Endothelial cell of umbilical vein (primary cell): ENCODE results near the gene MRC2. TPM values are rescaled to one million over a fixed set of nuclear protein-coding genes. Genes with fewer than 3 reads are reported as not detected.

Experiments
- BruUV-seq: library from RNA; stranded (reverse); fragments of 400-500 nt; replicated peaks from 2 replicates; lab custom pipeline; 2021; lab: Mats Ljungman, UMichigan
- CTCF ChIA-PET: fragments of 300-600, 350-600 bp; sonication (Branson Sonifier 250); formaldehyde crosslinking; loops from one replicate; lab custom pipeline; 2021; ENCODE audit warnings: antibody characterized with exemption, inconsistent platforms; lab: Charles Lee
- POLR2A ChIA-PET: fragments of 300-600, 350-600 bp; sonication (Branson Sonifier 250); formaldehyde crosslinking; loops from one replicate; lab custom pipeline; 2021; ENCODE audit warnings: antibody characterized with exemption, inconsistent platforms; lab: Charles Lee
- DNase-seq: peaks from one replicate; pipeline ENCODE4 v3.0.0-alpha.2; 2011; ENCODE audit warnings: low read depth, low spot score
- FAIRE-seq: peaks from 2 replicates; lab custom pipeline; 2011; peaks lifted over from hg19 to GRCh38; lab: Jason Lieb, UNC
- H2AFZ ChIP-seq: 2 replicates; pipeline ENCODE4 v1.6.0; 2012; ENCODE audit warnings: low read depth, low read length, control low read depth, inconsistent platforms
- H3K27ac ChIP-seq: 2 replicates; pipeline ENCODE4 v1.5.1; 2011; ENCODE audit warnings: low read depth, mild to moderate bottlenecking, control low read depth, low read length, moderate library complexity; ENCODE audit not compliant: insufficient read depth
- H3K27me3 ChIP-seq, 2 experiments: 2 replicates each; pipeline versions ENCODE4 v1.6.0 to v1.6.1; 2011; ENCODE audit warnings: low read length in 2 of 2, mixed read lengths in 1 of 2; ENCODE audit not compliant: control insufficient read depth in 2 of 2, insufficient read depth in 2 of 2
- H3K36me3 ChIP-seq, 2 experiments: 2 replicates in 1 of 2; 3 replicates in 1 of 2; pipeline ENCODE4 v1.5.1; 2011; ENCODE audit warnings: low read length in 2 of 2, mild to moderate bottlenecking in 1 of 2, moderate library complexity in 1 of 2; ENCODE audit not compliant: control insufficient read depth in 2 of 2, insufficient read depth in 2 of 2; ENCODE audit errors: extremely low read depth in 1 of 2
- H3K4me1 ChIP-seq: 3 replicates; pipeline ENCODE4 v1.5.1; 2011; ENCODE audit warnings: mild to moderate bottlenecking, low read length; ENCODE audit not compliant: control insufficient read depth, insufficient read depth; ENCODE audit errors: extremely low read depth
- H3K4me2 ChIP-seq: 2 replicates; pipeline ENCODE4 v1.6.1; 2011; ENCODE audit warnings: low read length, control low read depth, mixed read lengths; ENCODE audit not compliant: insufficient read depth
- H3K4me3 ChIP-seq, 3 experiments: fragments of 200-600 bp in 1 of 3; sonication (generic), shearing (Covaris generic) in 1 of 3; replicated peaks in 1 of 3; 2 replicates each; pipeline ENCODE4 v1.5.1; 2011 to 2016; ENCODE audit warnings: control low read depth in 3 of 3, low read length in 3 of 3, mild to moderate bottlenecking in 2 of 3, inconsistent platforms in 1 of 3, low read depth in 1 of 3, moderate library complexity in 1 of 3; ENCODE audit not compliant: insufficient read depth in 1 of 3
- H3K79me2 ChIP-seq: 2 replicates; pipeline ENCODE4 v1.6.0; 2012; ENCODE audit warnings: low read length, inconsistent platforms; ENCODE audit not compliant: control insufficient read depth, insufficient read depth
- H3K9ac ChIP-seq: replicated peaks from 2 replicates; pipeline ENCODE3; 2011; ENCODE audit warnings: low read length, control low read depth; ENCODE audit not compliant: insufficient read depth; ENCODE audit errors: extremely low read depth
- H3K9me1 ChIP-seq: replicated peaks from 3 replicates; pipeline ENCODE4 v1.6.0; 2011; ENCODE audit warnings: mild to moderate bottlenecking, low read length; ENCODE audit not compliant: control insufficient read depth, insufficient read depth; ENCODE audit errors: extremely low read depth
- H3K9me3 ChIP-seq: replicated peaks from 2 replicates; pipeline ENCODE4 v1.5.1; 2012; ENCODE audit warnings: low read length, inconsistent platforms; ENCODE audit not compliant: control insufficient read depth, insufficient read depth
- H4K20me1 ChIP-seq: replicated peaks from 2 replicates; pipeline ENCODE3; 2011; ENCODE audit warnings: mild to moderate bottlenecking, low read length; ENCODE audit not compliant: control insufficient read depth, insufficient read depth; ENCODE audit errors: extremely low read depth
- EZH2 ChIP-seq: IDR thresholded peaks from 2 replicates; pipeline ENCODE4 v1.6.1; 2012; ENCODE audit warnings: borderline replicate concordance, low read depth, mild to moderate bottlenecking, moderate library complexity, low read length, inconsistent platforms; ENCODE audit not compliant: severe bottlenecking
- FOS ChIP-seq: IDR thresholded peaks from 2 replicates; pipeline ENCODE4 v1.6.1; 2011; ENCODE audit warnings: mild to moderate bottlenecking, low read length, moderate library complexity, borderline replicate concordance; ENCODE audit not compliant: insufficient read depth
- JUN ChIP-seq: IDR thresholded peaks from 2 replicates; pipeline ENCODE4 v1.6.1; 2011; ENCODE audit warnings: borderline replicate concordance, low read depth; ENCODE audit not compliant: insufficient read length, insufficient read depth
- MAX ChIP-seq: IDR thresholded peaks from 2 replicates; pipeline ENCODE4 v1.6.1; 2011; ENCODE audit not compliant: insufficient read depth, insufficient read length
- MYC ChIP-seq: IDR thresholded peaks from one replicate; pipeline ENCODE4 v1.6.1; 2011; ENCODE audit warnings: mild to moderate bottlenecking, low read depth, low read length
- POLR2A ChIP-seq: IDR thresholded peaks from 2 replicates; pipeline ENCODE4 v1.6.1; 2012; ENCODE audit warnings: low read depth, mild to moderate bottlenecking, control low read depth, low read length
- POLR2AphosphoS5 ChIP-seq: IDR thresholded peaks from 2 replicates; pipeline ENCODE4 v1.6.1; 2012; ENCODE audit warnings: low read depth, mild to moderate bottlenecking, control low read depth, low read length, moderate library complexity; ENCODE audit not compliant: insufficient read depth
- dilution Hi-C: fragments of 300-500 bp; cut with MboI; formaldehyde crosslinking; loops from one replicate; pipeline ENCODE4 v1.15.0; 2019; ENCODE audit warnings: low sequenced_read_pairs; ENCODE audit not compliant: extremely low pct_ligation_motif_present
- intact Hi-C: fragments of 100-400 bp; cut with micrococcal nuclease; formaldehyde crosslinking; loops from one replicate; pipeline ENCODE4 v1.10.0; 2022
- polyA plus RNA-seq, 4 experiments: library from polyadenylated mRNA; depleted of rRNA in 3 of 4; stranded (reverse) in 3 of 4; unstranded in 1 of 4; fragments of >200 nt; gene quantifications; 2 replicates each; pipeline versions ENCODE4 v1.2.1 to v1.2.3, GENCODE V29; 2011 to 2012; ENCODE audit warnings: missing spikeins in 1 of 4
- total RNA-seq: library from RNA; stranded (reverse); gene quantifications from 2 replicates; pipeline ENCODE4 v1.2.3, GENCODE V29; 2021
- TF ChIP-seq, protein P1 (sequence below), 2 donors: IDR thresholded peaks; 1 replicate in 1 of 2; 2 replicates in 1 of 2; pipeline ENCODE4 v1.5.1; 2011; ENCODE audit warnings: low read length in 2 of 2, mild to moderate bottlenecking in 2 of 2, moderate library complexity in 2 of 2, control low read depth in 1 of 2, inconsistent platforms in 1 of 2, low read depth in 1 of 2; ENCODE audit not compliant: insufficient read depth in 1 of 2; ENCODE audit errors: extremely low read depth in 1 of 2

The MRC2 gene
- total and polyA plus RNA-seq, 2 donors (not counting 3 experiments of a cell fraction or from before 2014, with no cell fraction given): 30.6 to 52.7 TPM

GRCh38 chr17:62700964-62701705 lies 73.7 kb downstream of the MRC2 start:
- H3K4me2 ChIP-seq: no peak overlapping the region
- TF ChIP-seq JUN (no peak), EZH2 (no peak), POLR2AphosphoS5 (no peak), MYC (no peak), FOS (no peak), POLR2A (no peak), MAX (no peak)
- TF ChIP-seq, protein P1, sequence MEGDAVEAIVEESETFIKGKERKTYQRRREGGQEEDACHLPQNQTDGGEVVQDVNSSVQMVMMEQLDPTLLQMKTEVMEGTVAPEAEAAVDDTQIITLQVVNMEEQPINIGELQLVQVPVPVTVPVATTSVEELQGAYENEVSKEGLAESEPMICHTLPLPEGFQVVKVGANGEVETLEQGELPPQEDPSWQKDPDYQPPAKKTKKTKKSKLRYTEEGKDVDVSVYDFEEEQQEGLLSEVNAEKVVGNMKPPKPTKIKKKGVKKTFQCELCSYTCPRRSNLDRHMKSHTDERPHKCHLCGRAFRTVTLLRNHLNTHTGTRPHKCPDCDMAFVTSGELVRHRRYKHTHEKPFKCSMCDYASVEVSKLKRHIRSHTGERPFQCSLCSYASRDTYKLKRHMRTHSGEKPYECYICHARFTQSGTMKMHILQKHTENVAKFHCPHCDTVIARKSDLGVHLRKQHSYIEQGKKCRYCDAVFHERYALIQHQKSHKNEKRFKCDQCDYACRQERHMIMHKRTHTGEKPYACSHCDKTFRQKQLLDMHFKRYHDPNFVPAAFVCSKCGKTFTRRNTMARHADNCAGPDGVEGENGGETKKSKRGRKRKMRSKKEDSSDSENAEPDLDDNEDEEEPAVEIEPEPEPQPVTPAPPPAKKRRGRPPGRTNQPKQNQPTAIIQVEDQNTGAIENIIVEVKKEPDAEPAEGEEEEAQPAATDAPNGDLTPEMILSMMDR (IDR thresholded peaks at IDR 0.05; ENCODE audit: extremely low read depth in 1 of 2, insufficient read depth in 1 of 2, low read depth in 1 of 2, low read length in 2 of 2): no peak
- no peak overlapping the region for H2AFZ ChIP-seq
- H3K4me1 ChIP-seq: peaks cover 30% of the 10 kb centered on the region
- no peaks in the 10 kb centered on the region for H3K9me1 ChIP-seq
- no peak for FAIRE-seq
- no peaks in the 10 kb centered on the region for H4K20me1 ChIP-seq
- H3K9ac ChIP-seq: no peak overlapping the region
- no peak for DNase-seq
- intact Hi-C loops (loop anchor here (10.0 kb wide), 1 partner anchor 276 kb away; the partner anchor contains the start of gene METTL2A), dilution Hi-C loops (no loop called here)
- H3K27ac ChIP-seq: no peak overlapping the region
- H3K79me2 ChIP-seq: no peaks in the 10 kb centered on the region
- ChIA-PET POLR2A (no interaction called here), CTCF (interaction anchor here (0.6 to 2.2 kb wide), 3 partner anchors 28 to 706 kb away, joined by 3 to 5 read pairs (median 4); no protein-coding TSS in a partner anchor)
- H3K4me3 ChIP-seq: no peak overlapping the region
- no peaks in the 10 kb centered on the region for H3K9me3 ChIP-seq
- H3K27me3 ChIP-seq: no peaks in the 10 kb centered on the region
- no peaks in the 10 kb centered on the region for H3K36me3 ChIP-seq
- no TSS peak for BruUV-seq
